Suprapubic skin (tissue), 4 donors: ENCODE results near the gene ELOF1. TPM values are rescaled to one million over a fixed set of nuclear protein-coding genes. Genes with fewer than 3 reads are reported as not detected.
"Not testable (repeated sequence)": the region's sequence is repeated elsewhere in the genome, so short reads cannot be mapped to it uniquely, and the experiment has no call there.

Experiments used
- DNase-seq, 2 donors: peaks; one replicate each; pipeline ENCODE4 v3.0.0-alpha.2; 2019; ENCODE audit warnings: low spot score in 2 of 2
- H3K27ac ChIP-seq: fragments of 200-600 bp; sonication (generic); one replicate; pipeline ENCODE4 v1.5.1; 2019
- H3K27me3 ChIP-seq: fragments of 200-600 bp; sonication (generic); one replicate; pipeline ENCODE4 v1.5.1; 2019
- H3K36me3 ChIP-seq: fragments of 200-600 bp; sonication (generic); one replicate; pipeline ENCODE4 v1.5.1; 2019
- H3K4me1 ChIP-seq: fragments of 200-600 bp; sonication (generic); one replicate; pipeline ENCODE4 v1.5.1; 2019
- H3K4me3 ChIP-seq: fragments of 200-600 bp; sonication (generic); one replicate; pipeline ENCODE4 v1.5.1; 2019; ENCODE audit warnings: mild to moderate bottlenecking
- H3K9me3 ChIP-seq: fragments of 200-600 bp; sonication (generic); one replicate; pipeline ENCODE4 v1.5.1; 2019
- EP300 ChIP-seq: sonication (generic); formaldehyde crosslinking; IDR thresholded peaks from one replicate; pipeline ENCODE4 v1.6.1; 2017; ENCODE audit warnings: antibody characterized with exemption
- POLR2A ChIP-seq, 2 donors: fragments of 450-650 bp; IDR thresholded peaks; one replicate each; pipeline ENCODE4 v1.6.1; 2017; ENCODE audit warnings: antibody characterized with exemption in 2 of 2, mild to moderate bottlenecking in 2 of 2, moderate library complexity in 2 of 2
- POLR2AphosphoS5 ChIP-seq, 3 donors: sonication (generic); formaldehyde crosslinking; IDR thresholded peaks; one replicate each; pipeline ENCODE4 v1.6.1; 2017; ENCODE audit warnings: antibody characterized with exemption in 3 of 3
- WGBS: methylation state at CpG from one replicate; pipeline ENCODE4 v1.1.5; 2018; 5-methylcytosine and 5-hydroxymethylcytosine counted together
- total RNA-seq, 4 donors: library from RNA; depleted of rRNA; stranded (reverse); fragments of >200 nt; gene quantifications; one replicate each; pipeline ENCODE4 v1.1.0, GENCODE V29; 2016
- TF ChIP-seq, protein P1 (sequence below), 2 donors: fragments of 200-600 bp in 1 of 2; fragments of 450-650 bp in 1 of 2; sonication (generic) in 1 of 2; IDR thresholded peaks; one replicate each; pipeline ENCODE4 v1.5.1; 2016 to 2019; ENCODE audit warnings: antibody characterized with exemption in 2 of 2, mild to moderate bottlenecking in 1 of 2, moderate library complexity in 1 of 2

The ELOF1 gene
- total RNA-seq, 4 donors from 2014 or later = 30.6 to 55.3 (median 41.1) TPM

DNA sequence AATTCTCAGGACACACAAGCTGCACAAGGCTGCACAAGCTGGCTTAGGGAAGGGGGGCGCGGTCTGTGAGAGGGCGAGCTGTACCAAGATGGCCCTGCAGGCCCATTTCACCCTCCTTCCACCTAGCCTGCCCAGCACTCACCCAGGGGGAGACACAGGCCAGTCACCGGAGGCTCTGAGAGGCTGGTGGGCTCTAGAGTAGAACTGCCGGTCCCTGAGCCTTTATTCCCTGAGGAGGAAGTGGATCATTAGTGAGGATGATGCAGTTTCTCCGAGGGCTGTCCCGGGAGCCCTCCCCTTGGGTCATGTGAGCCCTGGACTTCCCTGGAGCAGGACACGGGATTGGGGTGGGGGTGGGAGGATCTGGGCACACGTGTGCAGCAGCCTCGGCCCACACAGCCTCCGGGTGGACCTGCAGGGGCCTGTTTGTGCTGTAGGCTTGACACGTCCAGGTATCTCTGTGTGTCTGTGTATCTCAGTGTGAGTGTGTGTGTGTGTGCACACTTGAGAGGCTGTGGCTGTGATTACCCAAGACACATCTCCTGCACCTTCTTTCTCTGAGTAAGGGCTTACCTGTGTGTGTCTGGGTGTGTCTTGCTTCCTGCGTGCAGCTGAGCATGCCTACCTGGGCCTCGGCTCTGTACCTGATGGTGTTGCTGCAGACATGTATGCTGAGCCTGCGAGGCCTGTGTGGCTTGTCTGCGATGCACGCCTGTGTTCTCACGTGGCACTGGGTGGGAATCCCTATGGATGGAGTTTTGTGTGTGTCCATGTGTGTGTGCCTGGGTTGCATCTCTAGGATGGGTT is 18.6 kb upstream of the ELOF1 start, which contains the start of gene ACP5:
TSS of gene ACP5 (minus strand) at position 195 of the 807 bp plus-strand sequence. CDS start 328 bp downstream, outside the sequence.
- WGBS = no CpG with 5 or more reads among the region's 18 CpGs
- H3K36me3 ChIP-seq = no peaks in the 10 kb centered on the region
- peaks cover 3% of the 10 kb centered on the region for H3K27me3 ChIP-seq
- peaks cover 37% of the 10 kb centered on the region for H3K4me1 ChIP-seq
- H3K9me3 ChIP-seq = no peaks in the 10 kb centered on the region
- TF ChIP-seq POLR2AphosphoS5 (IDR thresholded peaks at IDR 0.05) (no peak), POLR2A (IDR thresholded peaks at IDR 0.05) (no peak), EP300 (no peak)
- TF ChIP-seq, protein P1, sequence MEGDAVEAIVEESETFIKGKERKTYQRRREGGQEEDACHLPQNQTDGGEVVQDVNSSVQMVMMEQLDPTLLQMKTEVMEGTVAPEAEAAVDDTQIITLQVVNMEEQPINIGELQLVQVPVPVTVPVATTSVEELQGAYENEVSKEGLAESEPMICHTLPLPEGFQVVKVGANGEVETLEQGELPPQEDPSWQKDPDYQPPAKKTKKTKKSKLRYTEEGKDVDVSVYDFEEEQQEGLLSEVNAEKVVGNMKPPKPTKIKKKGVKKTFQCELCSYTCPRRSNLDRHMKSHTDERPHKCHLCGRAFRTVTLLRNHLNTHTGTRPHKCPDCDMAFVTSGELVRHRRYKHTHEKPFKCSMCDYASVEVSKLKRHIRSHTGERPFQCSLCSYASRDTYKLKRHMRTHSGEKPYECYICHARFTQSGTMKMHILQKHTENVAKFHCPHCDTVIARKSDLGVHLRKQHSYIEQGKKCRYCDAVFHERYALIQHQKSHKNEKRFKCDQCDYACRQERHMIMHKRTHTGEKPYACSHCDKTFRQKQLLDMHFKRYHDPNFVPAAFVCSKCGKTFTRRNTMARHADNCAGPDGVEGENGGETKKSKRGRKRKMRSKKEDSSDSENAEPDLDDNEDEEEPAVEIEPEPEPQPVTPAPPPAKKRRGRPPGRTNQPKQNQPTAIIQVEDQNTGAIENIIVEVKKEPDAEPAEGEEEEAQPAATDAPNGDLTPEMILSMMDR (IDR thresholded peaks at IDR 0.05) = no peak
- peak within 1 kb of the TSS; percentile 65 for H3K27ac ChIP-seq
- DNase-seq = no peak
- H3K4me3 ChIP-seq = peak within 1 kb of the TSS; percentile 53

DNA sequence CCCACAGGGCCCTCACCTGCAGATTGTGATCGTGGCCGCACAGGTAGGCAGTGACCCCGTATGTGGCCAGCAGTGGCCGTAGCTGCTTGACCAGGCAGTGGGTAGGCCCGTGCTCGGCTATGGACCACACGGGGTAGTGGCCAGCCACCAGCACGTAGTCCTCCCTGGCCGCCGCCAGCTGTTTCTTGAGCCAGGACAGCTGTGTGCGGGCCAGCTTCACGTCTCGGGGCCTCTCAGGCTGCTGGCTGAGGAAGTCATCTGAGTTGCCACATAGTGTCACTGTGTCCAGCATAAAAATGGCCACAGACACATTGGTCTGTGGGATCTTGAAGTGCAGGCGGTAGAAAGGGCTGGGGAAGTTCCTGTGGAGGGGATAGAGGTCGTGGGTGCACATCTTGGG is 17.2 kb upstream of the ELOF1 start:
- peaks cover 3% of the 10 kb centered on the region for H3K27me3 ChIP-seq
- no peaks in the 10 kb centered on the region for H3K9me3 ChIP-seq
- peaks cover 30% of the 10 kb centered on the region for H3K4me1 ChIP-seq
- H3K4me3 ChIP-seq = no peak overlapping the region
- no peak for DNase-seq
- no peak for TF ChIP-seq POLR2AphosphoS5 (IDR thresholded peaks at IDR 0.05)
- TF ChIP-seq, protein P1 (IDR thresholded peaks at IDR 0.05) = no peak
- no peak for TF ChIP-seq EP300
- TF ChIP-seq POLR2A (IDR thresholded peaks at IDR 0.05) = no peak
- 86% methylated on average over 7 of the region's 15 CpGs for WGBS
- no peaks in the 10 kb centered on the region for H3K36me3 ChIP-seq
- no peak overlapping the region for H3K27ac ChIP-seq

DNA sequence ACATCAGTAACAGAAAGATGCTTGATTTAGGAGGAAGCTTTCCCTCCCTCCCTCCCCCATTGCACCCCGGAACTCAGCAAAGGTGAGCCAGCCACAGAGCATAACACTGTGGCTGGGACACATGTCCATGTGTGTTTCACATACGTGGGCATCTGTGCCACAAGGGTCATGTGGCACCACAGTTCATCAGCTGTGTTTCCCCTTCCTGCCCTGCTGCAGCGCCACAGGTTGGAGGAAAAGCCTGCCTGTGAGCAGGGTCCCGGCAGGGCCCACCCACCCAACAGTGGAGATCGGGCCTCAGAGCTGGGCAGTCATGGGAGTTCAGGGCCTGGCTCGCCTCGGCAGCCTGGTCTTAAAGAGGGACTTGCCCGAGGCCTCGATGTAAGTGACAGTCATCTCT is 15.7 kb upstream of the ELOF1 start:
- H3K4me1 ChIP-seq = peaks cover 18% of the 10 kb centered on the region
- no peaks in the 10 kb centered on the region for H3K9me3 ChIP-seq
- H3K4me3 ChIP-seq = no peak overlapping the region
- DNase-seq = no peak
- no peak overlapping the region for H3K27ac ChIP-seq
- no peaks in the 10 kb centered on the region for H3K36me3 ChIP-seq
- TF ChIP-seq, protein P1 (IDR thresholded peaks at IDR 0.05) = no peak
- no peak for TF ChIP-seq POLR2A (IDR thresholded peaks at IDR 0.05)
- no peak for TF ChIP-seq POLR2AphosphoS5 (IDR thresholded peaks at IDR 0.05)
- TF ChIP-seq EP300 = no peak
- peaks cover 3% of the 10 kb centered on the region for H3K27me3 ChIP-seq
- 80% methylated on average over 8 of the region's 9 CpGs for WGBS

DNA sequence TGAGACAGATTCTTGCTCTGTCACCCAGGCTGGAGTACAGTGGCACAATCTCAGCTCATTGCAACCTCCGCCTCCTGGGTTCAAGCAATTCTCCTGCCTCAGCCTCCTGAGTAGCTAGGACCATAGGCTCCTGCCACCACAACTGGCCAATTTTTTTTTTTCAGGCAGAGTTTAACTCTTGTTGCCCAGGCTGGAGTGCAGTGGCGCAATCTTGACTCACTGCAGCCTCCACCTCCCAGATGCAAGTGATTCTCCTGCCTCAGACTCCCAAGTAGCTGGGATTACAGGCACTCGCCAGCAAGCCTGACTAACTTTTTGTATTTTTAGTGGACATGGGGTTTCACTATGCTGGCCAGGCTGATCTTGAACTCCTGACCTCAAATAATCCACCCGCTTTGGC is 14.7 kb upstream of the ELOF1 start:
- whole genome bisulfite sequencing = 88% methylated on average over 4 of the region's 4 CpGs
- not testable (repeated sequence) for H3K36me3 ChIP-seq, H3K9me3 ChIP-seq, DNase-seq, H3K27ac ChIP-seq, H3K27me3 ChIP-seq, H3K4me3 ChIP-seq
- peaks cover 15% of the 10 kb centered on the region for H3K4me1 ChIP-seq

DNA sequence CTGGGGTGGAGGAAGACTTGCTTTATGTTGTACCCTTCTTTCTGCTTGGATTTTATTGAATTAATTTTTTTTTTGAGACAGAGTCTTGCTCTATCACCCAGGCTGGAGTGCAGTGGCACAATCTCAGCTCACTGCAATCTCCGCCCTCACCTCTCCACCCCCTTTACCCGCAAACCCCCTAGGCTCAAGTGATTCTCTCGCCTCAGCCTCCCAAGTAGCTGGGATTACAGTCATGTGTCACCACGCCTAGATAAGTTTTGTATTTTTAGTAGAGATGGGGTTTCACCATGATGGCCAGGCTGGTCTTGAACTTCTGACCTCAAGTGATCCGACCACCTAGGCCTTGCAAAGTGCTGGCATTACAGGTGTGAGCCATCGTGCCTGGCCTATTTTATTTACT is 14.3 kb upstream of the ELOF1 start:
- not testable (repeated sequence) for H3K27me3 ChIP-seq, H3K4me3 ChIP-seq, H3K9me3 ChIP-seq, H3K36me3 ChIP-seq, H3K27ac ChIP-seq, DNase-seq
- 77% methylated on average over 6 of the region's 6 CpGs for WGBS
- peaks cover 11% of the 10 kb centered on the region for H3K4me1 ChIP-seq

DNA sequence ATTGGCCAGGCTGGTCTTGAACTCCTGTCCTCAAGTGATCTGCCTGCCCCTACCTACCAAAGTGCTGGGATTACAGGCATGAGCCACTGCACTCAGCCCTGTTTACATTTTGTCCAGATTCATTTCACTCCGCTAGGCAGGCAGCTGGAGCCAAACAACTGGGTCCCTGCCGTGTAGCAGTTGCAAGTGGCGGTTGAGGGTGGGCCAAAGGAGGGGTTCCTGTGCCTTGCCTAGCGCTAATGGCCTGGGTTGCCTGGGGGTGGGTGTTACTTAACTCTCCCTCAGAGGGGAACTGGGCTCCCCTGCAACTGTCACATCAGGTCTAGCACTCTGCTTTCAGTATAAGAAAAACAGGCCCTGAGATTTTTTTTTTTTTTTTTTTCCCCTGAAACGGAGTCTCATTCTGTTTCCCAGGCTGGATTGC is 11.0 kb upstream of the ELOF1 start:
- H3K9me3 ChIP-seq = no peaks in the 10 kb centered on the region
- DNase-seq = no peak
- TF ChIP-seq, protein P1 (IDR thresholded peaks at IDR 0.05) = no peak
- no peak for TF ChIP-seq EP300
- no peak for TF ChIP-seq POLR2AphosphoS5 (IDR thresholded peaks at IDR 0.05)
- TF ChIP-seq POLR2A (IDR thresholded peaks at IDR 0.05) = no peak

More for the DNA sequence above, 11.0 kb upstream of the ELOF1 start:
- H3K4me3 ChIP-seq = no peak overlapping the region
- no peaks in the 10 kb centered on the region for H3K36me3 ChIP-seq
- WGBS = 67% methylated on average over 5 of the region's 5 CpGs
- no peak overlapping the region for H3K27ac ChIP-seq
- H3K4me1 ChIP-seq = no peaks in the 10 kb centered on the region
- H3K27me3 ChIP-seq = no peaks in the 10 kb centered on the region
